DMS 273 treated with DMSO at 0.1 percent for 48 hours (cell line): ENCODE results near the gene SPATA6.
"Not testable (repeated sequence)": the region's sequence is repeated elsewhere in the genome, so short reads cannot be mapped to it uniquely, and the experiment has no call there.

Experiments used
- DNase-seq: peaks from one replicate; lab custom pipeline; 2025; lab: John Stamatoyannopoulos, UW

Gene SPATA6

GRCh38 chr1:48471691-48472576, at the start of gene SPATA6:
Gene SPATA6, minus strand, starts transcription at chr1:48472204. Its CDS starts 196 bp downstream, at chr1:48472008.
- peak; percentile 67 for DNase-seq

GRCh38 chr1:48519896-48520295, 47.9 kb upstream of the SPATA6 start:
- not testable (repeated sequence) for DNase-seq

DNA sequence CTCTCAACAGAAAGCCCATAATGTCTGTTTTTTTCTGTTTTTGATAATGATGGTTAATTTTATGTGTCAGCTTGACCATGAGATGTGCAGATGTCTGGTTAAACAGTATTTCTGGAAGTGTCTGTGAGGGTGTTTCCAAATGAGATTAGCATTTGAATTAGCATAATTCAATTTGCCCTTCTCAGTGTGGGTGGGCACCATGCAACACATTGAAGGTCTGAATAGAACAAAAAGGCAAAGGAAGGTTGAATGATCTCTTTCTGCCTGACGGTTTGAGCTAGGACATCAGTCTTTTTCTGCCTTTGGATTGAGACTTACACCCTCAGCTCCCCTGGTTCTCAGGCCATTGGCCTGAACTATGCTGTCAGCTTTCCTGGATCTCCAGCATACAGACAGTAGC, 34.9 kb upstream of the SPATA6 start:
- no peak for DNase-seq

GRCh38 chr1:48500541-48501450, 28.8 kb upstream of the SPATA6 start:
- no peak for DNase-seq

DNA sequence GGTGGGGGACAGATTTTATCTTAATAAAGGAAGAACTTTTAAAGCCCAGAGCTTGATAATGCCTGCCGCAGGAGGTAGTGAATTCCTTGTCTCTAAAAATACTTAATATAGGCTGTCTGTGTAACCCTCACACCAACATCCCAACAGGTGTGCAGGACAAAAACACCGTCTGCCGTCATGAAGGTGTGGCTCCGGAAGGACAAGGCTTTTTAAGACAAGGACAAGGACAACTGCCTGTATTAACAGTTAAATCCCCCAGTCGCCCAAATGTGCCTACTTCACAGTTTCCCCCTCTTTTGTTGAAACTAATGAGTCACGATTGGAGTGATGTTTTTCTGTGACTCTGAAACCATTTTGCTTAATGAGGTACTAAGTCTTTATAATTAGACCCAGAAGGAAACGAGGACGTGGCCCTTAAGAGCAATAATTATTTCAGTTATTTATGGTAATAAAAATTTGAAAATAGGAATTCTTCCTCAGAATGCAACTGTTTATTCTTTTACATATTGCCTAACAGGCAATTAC, 27.3 kb upstream of the SPATA6 start:
- DNase-seq, result no peak

GRCh38 chr1:48498096-48498791, 26.2 kb upstream of the SPATA6 start:
- DNase-seq, result peak; percentile 19

DNA sequence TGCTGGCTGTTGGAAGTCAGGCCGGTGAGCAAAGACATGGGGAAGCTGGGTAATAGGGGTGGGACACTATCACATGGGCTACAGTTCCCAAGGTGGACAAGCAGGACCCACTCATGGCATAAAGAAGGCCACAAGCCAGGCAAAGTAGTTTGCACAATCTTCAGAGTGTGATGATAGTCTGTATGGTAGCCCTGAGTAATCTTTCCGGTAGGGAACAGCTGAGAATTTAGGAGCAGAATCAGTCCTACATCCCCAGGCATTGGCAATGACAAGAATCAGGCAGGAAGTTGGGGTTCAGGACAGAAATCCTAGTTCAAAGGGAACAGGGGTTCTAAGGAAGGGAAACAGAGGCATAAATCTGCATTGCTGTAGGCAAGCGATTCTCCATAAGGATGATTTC, 23.9 kb upstream of the SPATA6 start:
- DNase-seq, result no peak

DNA sequence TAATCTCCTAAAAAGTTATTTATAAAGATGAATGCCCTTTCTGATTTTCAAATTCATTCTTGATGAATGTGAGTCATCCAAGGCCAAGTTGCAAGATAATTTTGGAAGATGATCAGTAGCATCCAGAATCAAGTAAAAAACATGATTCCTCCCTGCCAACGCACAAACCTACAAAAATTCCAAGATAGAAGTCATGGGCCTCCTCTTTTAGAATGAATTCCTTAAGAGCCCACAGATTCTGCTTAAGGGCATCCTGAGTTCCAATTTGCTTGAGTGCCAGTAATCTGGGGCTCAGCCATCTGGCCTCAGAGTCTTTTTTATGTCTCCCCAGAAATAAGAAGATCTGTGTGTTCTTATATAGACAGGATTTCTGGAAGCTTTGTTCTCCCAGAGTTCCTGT, 23.2 kb upstream of the SPATA6 start:
- no peak for DNase-seq

- DNase-seq, result no peak
Measured at GRCh38 chr1:48493970-48494769, 22.2 kb upstream of the SPATA6 start.

- no peak for DNase-seq
Measured at GRCh38 chr1:48493041-48493440, 21.0 kb upstream of the SPATA6 start.

- DNase-seq, result no peak
Measured at GRCh38 chr1:48492392-48492791, 20.4 kb upstream of the SPATA6 start.

DNA sequence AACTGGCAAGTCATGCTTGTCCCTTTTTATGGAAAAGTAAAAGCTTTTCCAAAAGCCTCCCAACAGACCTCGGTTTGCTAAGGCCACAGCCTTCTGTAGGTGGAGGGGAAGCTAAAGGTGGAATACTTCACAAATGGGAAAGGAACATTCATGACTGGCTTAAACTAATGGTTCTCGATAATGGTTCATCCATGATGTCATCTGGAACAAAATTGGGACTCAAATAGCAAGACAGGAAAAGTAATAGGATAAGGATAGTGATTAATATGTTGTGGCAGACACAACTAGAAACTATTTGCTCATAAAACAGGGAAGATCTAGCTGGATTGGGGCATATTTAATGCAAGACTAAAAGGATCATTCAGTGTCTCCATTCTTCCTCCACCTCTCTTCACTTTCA, 16.7 kb upstream of the SPATA6 start:
- DNase-seq, result no peak

GRCh38 chr1:48480504-48480903, 8.5 kb upstream of the SPATA6 start:
- DNase-seq, result no peak

GRCh38 chr1:48480023-48480422, 8.0 kb upstream of the SPATA6 start:
- DNase-seq, result not testable (repeated sequence)

- no peak for DNase-seq
Measured at GRCh38 chr1:48472638-48473037, 634 bp upstream of the SPATA6 start.

DNA sequence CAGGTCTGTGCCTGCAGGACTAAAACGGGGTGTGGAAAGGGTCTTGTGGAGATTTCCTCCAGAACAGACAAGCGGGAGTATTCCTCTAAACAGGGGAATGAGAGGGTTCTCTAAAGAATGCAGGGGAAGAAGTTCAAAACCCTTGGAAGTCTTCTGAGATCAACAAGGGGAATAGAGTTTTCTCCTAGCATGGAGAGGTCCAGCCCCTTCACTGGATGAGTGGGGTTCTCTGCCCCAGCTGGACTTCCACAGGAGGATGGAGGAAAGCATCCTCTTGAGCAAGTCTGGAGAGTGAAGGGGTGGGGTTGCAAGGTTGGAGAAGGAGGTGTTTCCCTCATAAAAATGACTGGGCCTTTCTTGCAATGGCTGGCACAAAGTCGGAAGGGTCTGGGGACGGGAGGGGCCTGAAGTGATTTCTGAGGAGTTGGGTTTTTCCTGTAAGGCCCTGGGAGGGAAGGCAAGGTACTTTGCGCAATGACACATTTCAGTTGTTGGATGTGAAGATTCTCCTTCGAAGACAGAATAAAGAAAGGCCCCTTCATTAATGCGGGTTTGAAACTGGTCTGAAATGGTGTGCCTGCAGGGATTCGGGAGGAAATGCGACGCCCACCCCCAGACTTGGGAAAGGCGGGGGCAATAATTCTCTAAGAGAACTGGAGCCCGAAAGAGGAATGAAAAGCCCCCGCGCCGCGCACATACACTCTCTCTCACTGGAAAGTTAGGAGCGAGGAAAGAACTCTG, 884 bp downstream of the SPATA6 start:
- DNase-seq, result no peak

DNA sequence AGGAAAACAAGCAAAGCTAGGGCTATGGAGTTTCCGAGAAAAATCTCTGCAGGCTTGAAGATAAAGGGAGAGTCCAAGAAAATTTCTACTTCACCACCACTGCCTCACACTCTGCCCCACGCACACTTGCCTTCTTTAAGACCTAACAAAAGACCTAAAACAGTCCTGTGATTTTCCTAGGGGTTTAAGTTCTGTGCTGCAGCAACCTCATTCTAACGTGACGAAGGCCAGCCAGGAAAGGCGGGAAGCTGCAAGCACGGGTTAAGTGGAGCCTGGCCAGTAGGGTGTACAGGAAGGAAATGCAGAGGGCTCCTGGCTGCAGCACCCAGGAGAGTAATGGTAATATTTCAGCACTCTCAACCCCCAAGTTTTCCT, 1.5 kb downstream of the SPATA6 start:
- no peak for DNase-seq

DNA sequence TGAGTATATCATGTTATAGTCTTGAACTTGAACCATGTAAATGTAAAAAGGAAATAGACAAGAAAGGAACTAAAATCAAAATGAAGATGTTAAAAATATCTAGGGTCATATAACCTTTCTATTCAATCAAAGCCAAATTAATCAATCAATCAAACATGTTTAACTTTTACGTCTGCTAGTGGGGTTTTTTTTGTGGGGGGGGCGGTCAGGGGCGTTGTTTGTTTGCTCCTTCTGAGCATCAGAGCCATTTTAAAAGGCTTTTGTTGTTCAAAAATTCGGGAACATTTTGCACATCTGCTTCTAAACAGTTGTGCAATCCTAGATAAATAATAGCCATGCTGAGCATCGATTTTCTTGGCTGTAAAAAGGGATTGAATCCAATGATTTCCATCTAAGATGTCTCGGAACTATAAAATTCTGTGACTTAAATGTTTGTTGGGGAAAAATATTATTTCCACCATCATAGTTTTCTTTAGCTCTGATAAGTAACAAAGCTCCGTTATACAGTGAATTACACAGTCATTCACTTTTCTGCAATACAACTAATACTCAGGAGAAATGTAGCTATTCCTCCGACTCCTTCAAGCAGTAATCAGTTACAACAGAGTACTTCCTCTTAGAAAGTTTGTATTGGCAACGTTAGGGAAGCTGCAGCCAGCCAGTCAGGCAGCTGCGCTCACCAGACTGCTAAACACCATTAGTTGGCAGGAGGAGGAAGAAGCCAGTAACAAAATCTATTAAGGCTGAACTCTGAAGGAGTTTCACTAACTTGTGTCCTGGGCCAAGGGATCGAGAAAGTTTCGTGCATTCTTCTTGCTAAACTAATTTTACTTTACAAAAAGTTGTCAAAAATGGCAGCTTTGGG, 2.2 kb downstream of the SPATA6 start:
- no peak for DNase-seq

DNA sequence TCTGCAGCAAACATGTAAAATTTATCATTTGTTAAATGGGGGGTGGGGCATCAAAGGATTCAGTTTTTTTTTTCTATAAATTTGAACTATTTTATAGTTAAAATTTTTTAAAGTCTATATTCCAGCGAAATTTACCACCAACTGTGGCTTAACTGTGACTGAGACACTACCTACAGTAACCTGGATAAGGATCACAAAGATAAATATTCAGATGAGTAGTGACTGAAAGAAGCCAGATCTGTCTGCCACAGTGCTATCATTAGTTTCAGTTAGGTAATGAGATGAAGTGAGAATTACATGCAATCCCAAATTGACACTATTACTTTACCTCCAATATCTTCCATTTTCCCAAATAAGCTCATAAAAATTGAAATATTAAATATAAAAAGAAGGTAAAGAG, 5.4 kb downstream of the SPATA6 start:
- DNase-seq, result no peak
